ENCODE measurements around the gene MRPL23.
"Not testable (repeated sequence)": the region's sequence is repeated elsewhere in the genome, so short reads cannot be mapped to it uniquely, and the experiment has no call there.

MRPL23 gene

DNA sequence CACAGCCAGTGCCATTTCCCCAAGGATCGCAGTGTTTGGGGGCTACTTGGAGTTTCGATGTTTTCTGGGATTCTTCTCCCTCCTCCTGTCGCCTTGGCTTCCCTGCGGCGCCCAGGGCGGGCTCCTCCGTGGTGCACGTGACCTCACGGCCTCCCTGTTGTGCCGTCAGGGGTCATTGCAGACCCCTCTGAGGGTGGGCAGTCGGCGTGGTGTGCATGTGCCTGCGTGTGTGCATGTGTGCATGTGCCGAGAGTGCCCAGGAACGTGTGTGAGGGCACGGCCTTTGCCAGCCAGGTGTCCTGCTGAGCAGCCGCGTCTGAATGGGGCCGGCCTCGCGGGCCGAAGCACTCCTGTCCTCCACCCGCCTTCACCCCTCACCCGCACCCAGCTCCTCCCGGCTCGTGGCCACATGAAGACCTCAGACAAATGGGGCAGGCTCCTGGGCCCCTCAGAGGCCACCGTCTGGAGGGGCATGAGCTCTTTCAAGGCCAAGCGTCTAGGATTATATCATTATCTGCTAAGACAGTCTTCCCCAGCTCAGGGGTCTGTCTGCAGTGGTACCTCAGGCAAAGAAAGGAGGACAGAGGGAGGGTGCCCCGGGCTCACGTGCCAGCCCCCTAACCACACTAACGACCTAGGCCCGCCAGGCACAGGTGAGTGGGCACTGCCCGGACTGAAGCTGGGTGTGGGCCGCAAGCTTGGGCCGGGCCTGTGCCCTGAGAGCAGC is 9.4 kb upstream of the MRPL23 start:
- Histone ChIP-seq H3K27ac (no peak overlapping the region), H3K36me3 (no peaks in the 10 kb centered on the region), H3K9me3 (no peaks in the 10 kb centered on the region), H3K4me1 (ENCODE audit: control insufficient read depth in 1 of 2, insufficient read depth in 1 of 2, low read depth in 1 of 2, low read length in 1 of 2) (no peaks in the 10 kb centered on the region), H3K4me3 (ENCODE audit: low read depth in 1 of 2, low read length in 1 of 2) (no peak overlapping the region), H3K27me3 (peaks cover 22% of the 10 kb centered on the region)
- TF ChIP-seq, protein P1, sequence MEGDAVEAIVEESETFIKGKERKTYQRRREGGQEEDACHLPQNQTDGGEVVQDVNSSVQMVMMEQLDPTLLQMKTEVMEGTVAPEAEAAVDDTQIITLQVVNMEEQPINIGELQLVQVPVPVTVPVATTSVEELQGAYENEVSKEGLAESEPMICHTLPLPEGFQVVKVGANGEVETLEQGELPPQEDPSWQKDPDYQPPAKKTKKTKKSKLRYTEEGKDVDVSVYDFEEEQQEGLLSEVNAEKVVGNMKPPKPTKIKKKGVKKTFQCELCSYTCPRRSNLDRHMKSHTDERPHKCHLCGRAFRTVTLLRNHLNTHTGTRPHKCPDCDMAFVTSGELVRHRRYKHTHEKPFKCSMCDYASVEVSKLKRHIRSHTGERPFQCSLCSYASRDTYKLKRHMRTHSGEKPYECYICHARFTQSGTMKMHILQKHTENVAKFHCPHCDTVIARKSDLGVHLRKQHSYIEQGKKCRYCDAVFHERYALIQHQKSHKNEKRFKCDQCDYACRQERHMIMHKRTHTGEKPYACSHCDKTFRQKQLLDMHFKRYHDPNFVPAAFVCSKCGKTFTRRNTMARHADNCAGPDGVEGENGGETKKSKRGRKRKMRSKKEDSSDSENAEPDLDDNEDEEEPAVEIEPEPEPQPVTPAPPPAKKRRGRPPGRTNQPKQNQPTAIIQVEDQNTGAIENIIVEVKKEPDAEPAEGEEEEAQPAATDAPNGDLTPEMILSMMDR (IDR thresholded peaks at IDR 0.05) = no peak

DNA sequence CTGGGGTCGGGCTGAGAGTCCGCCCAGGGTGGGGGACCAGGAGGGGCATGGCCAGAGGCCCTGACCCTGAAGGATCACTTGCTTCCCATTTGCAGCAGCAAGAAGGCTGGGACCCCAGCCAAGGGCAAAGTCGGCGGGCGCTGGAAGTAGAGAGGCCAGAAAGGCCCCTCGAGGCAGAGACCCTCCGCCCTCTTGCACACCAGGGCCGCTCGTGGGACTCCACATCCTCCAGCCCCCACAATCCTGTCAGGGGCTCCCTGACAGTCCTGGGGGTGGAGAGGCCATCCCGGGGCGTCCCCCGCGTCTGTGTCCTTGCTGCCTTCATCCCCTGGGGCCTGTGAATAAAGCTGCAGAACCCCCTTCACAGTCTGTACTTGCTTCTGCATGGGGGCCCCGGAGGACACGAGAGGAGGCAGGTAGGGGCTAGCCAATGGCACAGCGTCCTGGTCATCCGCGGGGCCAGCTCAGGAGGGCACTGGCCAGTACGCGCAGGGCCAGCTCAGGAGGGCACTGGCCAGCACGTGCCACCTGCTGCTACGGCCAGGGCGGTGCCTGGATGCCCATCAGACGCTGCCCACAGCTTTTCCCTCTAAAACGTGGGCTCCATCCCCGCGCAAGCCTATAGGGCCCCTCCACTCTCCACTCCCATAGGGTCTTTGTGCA is 8.7 kb upstream of the MRPL23 start:
- Histone ChIP-seq H3K4me1 (ENCODE audit: control insufficient read depth in 1 of 2, insufficient read depth in 1 of 2, low read depth in 1 of 2, low read length in 1 of 2) (no peaks in the 10 kb centered on the region), H3K27me3 (peaks cover 17% of the 10 kb centered on the region), H3K4me3 (ENCODE audit: low read depth in 1 of 2, low read length in 1 of 2) (no peak overlapping the region), H3K36me3 (no peaks in the 10 kb centered on the region), H3K27ac (no peak overlapping the region), H3K9me3 (no peaks in the 10 kb centered on the region)
- TF ChIP-seq, protein P1 (IDR thresholded peaks at IDR 0.05) = no peak

DNA sequence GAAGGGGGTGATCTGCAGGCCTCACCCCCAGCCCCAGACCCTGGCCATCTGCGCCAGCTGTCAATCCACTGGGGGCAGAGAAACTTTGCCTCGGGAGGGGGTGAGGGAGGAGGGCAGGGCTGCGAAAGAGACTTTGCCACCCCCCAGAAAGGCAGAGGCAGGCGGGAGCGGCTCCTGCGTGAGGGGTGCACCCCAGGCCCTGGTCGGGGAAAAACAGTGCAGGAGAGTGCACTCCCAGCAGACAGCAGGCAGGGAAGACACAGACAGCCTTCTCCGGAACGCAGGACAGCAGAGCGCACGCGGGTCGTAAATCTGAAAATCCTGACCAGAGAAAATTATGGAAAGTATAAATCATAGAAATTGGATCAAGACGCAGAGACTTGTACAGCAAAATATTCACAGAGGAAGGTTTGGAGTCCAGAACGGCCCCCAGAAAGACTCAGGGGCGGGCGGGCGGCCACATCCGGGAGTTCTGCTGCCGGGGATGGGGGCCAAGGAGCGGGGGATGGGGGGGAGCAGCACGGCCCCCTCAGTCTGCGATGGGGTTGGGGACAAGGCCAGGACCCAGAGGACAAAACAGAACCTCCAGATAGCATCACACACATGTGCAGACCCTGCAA is 8.0 kb upstream of the MRPL23 start:
- no peaks in the 10 kb centered on the region for H3K9me3 ChIP-seq
- H3K4me1 ChIP-seq (ENCODE audit: control insufficient read depth in 1 of 2, insufficient read depth in 1 of 2, low read depth in 1 of 2, low read length in 1 of 2) = no peaks in the 10 kb centered on the region
- no peak overlapping the region for H3K4me3 ChIP-seq (ENCODE audit: low read depth in 1 of 2, low read length in 1 of 2)
- peaks cover 11% of the 10 kb centered on the region for H3K27me3 ChIP-seq
- peak overlapping the region; percentile 50 for H3K27ac ChIP-seq
- TF ChIP-seq, protein P1 (IDR thresholded peaks at IDR 0.05) = no peak
- H3K36me3 ChIP-seq = no peaks in the 10 kb centered on the region

DNA sequence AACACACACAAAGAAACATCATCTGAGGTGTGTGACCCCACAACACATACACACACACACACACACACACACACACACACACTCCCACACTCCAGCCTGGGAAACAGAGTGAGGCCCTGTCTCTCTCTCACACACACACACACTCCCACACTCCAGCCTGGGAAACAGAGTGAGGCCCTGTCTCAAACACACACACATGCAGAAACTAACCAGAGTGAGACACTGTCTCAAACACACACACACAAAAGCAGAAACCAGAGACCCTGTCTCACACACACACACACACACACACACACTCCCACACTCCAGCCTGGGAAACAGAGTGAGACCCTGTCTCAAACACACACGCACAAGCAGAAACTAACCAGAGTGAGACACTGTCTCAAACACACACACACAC is 7.3 kb upstream of the MRPL23 start:
- H3K4me3 ChIP-seq (ENCODE audit: low read depth in 1 of 2, low read length in 1 of 2); H3K9me3 ChIP-seq; H3K27ac ChIP-seq; H3K4me1 ChIP-seq (ENCODE audit: control insufficient read depth in 1 of 2, insufficient read depth in 1 of 2, low read depth in 1 of 2, low read length in 1 of 2); H3K36me3 ChIP-seq: not testable (repeated sequence)
- peaks cover 10% of the 10 kb centered on the region for H3K27me3 ChIP-seq

DNA sequence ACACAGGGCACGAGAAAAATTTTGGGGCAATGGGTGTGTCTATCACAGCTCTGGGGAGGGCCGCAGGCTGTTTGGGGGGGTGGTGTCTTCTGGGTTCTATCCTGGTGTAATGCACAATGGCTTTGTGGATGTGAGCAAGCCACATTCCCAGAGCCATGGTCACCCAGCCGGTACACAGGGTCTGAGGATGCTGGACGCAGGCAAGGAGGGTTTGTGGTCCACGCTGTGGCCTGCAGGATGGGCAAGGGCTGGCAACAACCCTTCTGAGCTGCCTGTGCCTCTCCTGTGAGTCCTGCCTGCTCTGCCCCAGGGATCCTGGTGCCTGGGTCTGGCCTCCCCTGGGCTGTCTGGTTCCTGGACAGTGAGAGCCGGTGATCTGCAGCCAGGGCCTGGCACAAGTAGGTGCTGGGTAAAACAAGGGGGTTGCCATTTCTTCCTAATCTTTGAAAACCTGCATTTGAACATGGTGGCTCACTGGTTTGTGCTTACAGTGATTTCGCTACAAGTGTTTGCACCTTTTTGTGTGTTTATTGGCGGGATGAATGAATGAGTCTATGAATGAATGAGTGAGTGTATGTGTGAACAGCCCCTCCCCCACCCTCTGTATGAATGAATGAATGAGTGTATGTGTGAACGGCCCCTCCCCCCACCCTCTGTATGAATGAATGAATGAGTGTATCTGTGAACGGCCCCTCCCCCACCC is 4.4 kb upstream of the MRPL23 start:
- H3K27me3 ChIP-seq = peaks cover 10% of the 10 kb centered on the region
- H3K9me3 ChIP-seq = no peaks in the 10 kb centered on the region
- H3K36me3 ChIP-seq = no peaks in the 10 kb centered on the region
- TF ChIP-seq, protein P1 (IDR thresholded peaks at IDR 0.05) = no peak
- H3K4me3 ChIP-seq (ENCODE audit: low read depth in 1 of 2, low read length in 1 of 2) = no peak overlapping the region
- H3K4me1 ChIP-seq (ENCODE audit: control insufficient read depth in 1 of 2, insufficient read depth in 1 of 2, low read depth in 1 of 2, low read length in 1 of 2) = no peaks in the 10 kb centered on the region
- no peak overlapping the region for H3K27ac ChIP-seq

Measured in neutrophil (primary cell).